GM19238 (cell line): ENCODE data around the gene PLEKHG1.

ENCODE experiments used
- DNase-seq: peaks from one replicate; pipeline ENCODE4 v3.0.0; 2011; ENCODE audit warnings: low spot score; ENCODE audit not compliant: insufficient read length

Gene PLEKHG1

GRCh38 chr6:150599199-150600009, at the start of gene PLEKHG1:
PLEKHG1 (plus strand) TSS chr6:150599885; CDS start chr6:150733682, 133,797 bp downstream.
- peak; percentile 75 for DNase-seq

- no peak for DNase-seq
These were observed 49.4 kb upstream of the PLEKHG1 start for GRCh38 chr6:150550244-150550643.

GRCh38 chr6:150557043-150557599, 42.6 kb upstream of the PLEKHG1 start:
- DNase-seq = no peak

- DNase-seq = no peak
These were observed 39.4 kb upstream of the PLEKHG1 start for GRCh38 chr6:150560004-150560883.

- DNase-seq = no peak
These were observed 38.8 kb upstream of the PLEKHG1 start for GRCh38 chr6:150560884-150561219.

- no peak for DNase-seq
These were observed 33.7 kb upstream of the PLEKHG1 start for GRCh38 chr6:150565945-150566344.

- DNase-seq = no peak
These were observed 33.2 kb upstream of the PLEKHG1 start for GRCh38 chr6:150566486-150566885.

- DNase-seq = no peak
These were observed 32.3 kb upstream of the PLEKHG1 start for GRCh38 chr6:150567380-150567779.

GRCh38 chr6:150567823-150568383, 31.8 kb upstream of the PLEKHG1 start:
- DNase-seq = no peak

GRCh38 chr6:150568560-150568959, 31.1 kb upstream of the PLEKHG1 start:
- DNase-seq = no peak

GRCh38 chr6:150569161-150569560, 30.5 kb upstream of the PLEKHG1 start:
- DNase-seq = no peak

- DNase-seq = no peak
These were observed 26.5 kb upstream of the PLEKHG1 start for GRCh38 chr6:150573041-150573681.

GRCh38 chr6:150575836-150576235, 23.8 kb upstream of the PLEKHG1 start:
- DNase-seq = no peak

GRCh38 chr6:150576651-150577226, 22.9 kb upstream of the PLEKHG1 start:
- no peak for DNase-seq

GRCh38 chr6:150579611-150580010, 20.1 kb upstream of the PLEKHG1 start:
- DNase-seq = no peak

GRCh38 chr6:150580489-150580888, 19.2 kb upstream of the PLEKHG1 start:
- no peak for DNase-seq

- no peak for DNase-seq
These were observed 15.6 kb upstream of the PLEKHG1 start for GRCh38 chr6:150584065-150584464.

GRCh38 chr6:150584596-150584995, 15.1 kb upstream of the PLEKHG1 start:
- DNase-seq = no peak

- no peak for DNase-seq
These were observed 12.8 kb upstream of the PLEKHG1 start for GRCh38 chr6:150586850-150587359.

- no peak for DNase-seq
These were observed 12.0 kb upstream of the PLEKHG1 start for GRCh38 chr6:150587637-150588036.
